ENCODE data around the gene KCNH1. TPM values are rescaled to one million over a fixed set of nuclear protein-coding genes. Genes with fewer than 3 reads are reported as not detected.

The KCNH1 gene
- total and polyA plus RNA-seq, 2 experiments from 2014 or later, result 0.03 to 0.17 TPM

DNA sequence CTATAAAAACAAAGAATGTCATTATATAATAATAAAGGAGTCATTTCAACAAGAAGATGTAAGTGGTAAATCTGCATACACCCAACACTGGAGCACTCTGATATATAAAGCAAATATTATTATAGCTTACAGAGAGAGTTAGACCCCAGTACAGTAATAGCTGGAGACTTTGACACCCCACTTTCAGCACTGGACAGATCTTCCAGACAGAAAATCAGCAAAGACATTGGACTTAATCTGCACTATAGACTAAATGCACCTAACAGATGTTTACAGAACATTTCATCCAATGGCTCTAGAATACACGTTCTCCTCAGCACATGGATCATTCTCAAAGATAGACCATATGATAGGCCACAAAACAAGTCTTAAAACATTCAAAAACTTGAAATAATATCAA is 20.0 kb upstream of the KCNH1 start:
- Histone ChIP-seq H3K4me1 (ENCODE audit: insufficient read depth) (no peaks in the 10 kb centered on the region), H3K27ac (no peak overlapping the region), H4K20me1 (ENCODE audit: insufficient read depth, poor library complexity, severe bottlenecking) (no peaks in the 10 kb centered on the region), H3K27me3 (no peaks in the 10 kb centered on the region), H3K36me3 (replicated peaks; ENCODE audit: insufficient read depth, low read depth) (no peaks in the 10 kb centered on the region), H3K9me3 (ENCODE audit: low read depth) (no peaks in the 10 kb centered on the region), H2AFZ (no peak overlapping the region), H3K9me2 (replicated peaks; ENCODE audit: insufficient read depth) (no peaks in the 10 kb centered on the region), H3K4me2 (no peak overlapping the region), H3K79me2 (no peaks in the 10 kb centered on the region), H3K4me3 (no peak overlapping the region)
- TF ChIP-seq EZH2phosphoT487 (IDR thresholded peaks at IDR 0.05; ENCODE audit: low read depth, severe bottlenecking, unreplicated experiment), result no peak
- no peak for TF ChIP-seq EZH2 (IDR thresholded peaks at IDR 0.05; ENCODE audit: borderline replicate concordance)
- no peak for TF ChIP-seq CTCF (IDR thresholded peaks at IDR 0.05; ENCODE audit: poor library complexity)
- WGBS (ENCODE audit: low lambda C conversion rate, missing lambda C conversion rate), result 59% methylated on average over 1 of the region's 1 CpG
- no peak for DNase-seq (ENCODE audit: low spot score)

DNA sequence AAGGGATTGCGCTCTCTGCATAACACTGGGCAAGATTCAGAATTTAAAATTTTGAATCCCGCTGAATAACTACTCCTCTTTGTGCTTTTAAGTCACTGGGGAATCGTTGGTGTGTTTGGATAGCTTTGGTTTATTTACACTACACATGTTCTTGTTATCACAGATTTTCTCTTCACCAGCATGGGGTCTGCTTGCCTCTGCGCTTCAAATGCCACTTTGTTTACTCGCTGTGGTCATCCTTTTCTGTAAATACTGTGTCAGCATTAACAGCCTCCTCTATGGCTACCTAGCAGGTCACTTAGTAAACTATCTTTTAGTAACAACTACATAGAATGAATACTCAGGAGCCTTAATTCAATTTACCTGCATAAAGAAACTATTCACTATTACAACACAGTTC is 14.4 kb upstream of the KCNH1 start:
- Histone ChIP-seq H3K9me3 (ENCODE audit: low read depth) (no peaks in the 10 kb centered on the region), H3K27ac (no peak overlapping the region), H3K36me3 (replicated peaks; ENCODE audit: insufficient read depth, low read depth) (no peaks in the 10 kb centered on the region), H3K79me2 (no peaks in the 10 kb centered on the region), H2AFZ (no peak overlapping the region), H3K27me3 (no peaks in the 10 kb centered on the region), H3K9me2 (replicated peaks; ENCODE audit: insufficient read depth) (no peaks in the 10 kb centered on the region), H3K4me1 (ENCODE audit: insufficient read depth) (no peaks in the 10 kb centered on the region), H3K4me3 (no peak overlapping the region), H3K4me2 (no peak overlapping the region), H4K20me1 (ENCODE audit: insufficient read depth, poor library complexity, severe bottlenecking) (no peaks in the 10 kb centered on the region)
- no peak for DNase-seq (ENCODE audit: low spot score)
- TF ChIP-seq EZH2 (IDR thresholded peaks at IDR 0.05; ENCODE audit: borderline replicate concordance) (no peak), CTCF (IDR thresholded peaks at IDR 0.05; ENCODE audit: poor library complexity) (no peak), EZH2phosphoT487 (IDR thresholded peaks at IDR 0.05; ENCODE audit: low read depth, severe bottlenecking, unreplicated experiment) (no peak)
- 57% methylated on average over 5 of the region's 5 CpGs for WGBS (ENCODE audit: low lambda C conversion rate, missing lambda C conversion rate)

DNA sequence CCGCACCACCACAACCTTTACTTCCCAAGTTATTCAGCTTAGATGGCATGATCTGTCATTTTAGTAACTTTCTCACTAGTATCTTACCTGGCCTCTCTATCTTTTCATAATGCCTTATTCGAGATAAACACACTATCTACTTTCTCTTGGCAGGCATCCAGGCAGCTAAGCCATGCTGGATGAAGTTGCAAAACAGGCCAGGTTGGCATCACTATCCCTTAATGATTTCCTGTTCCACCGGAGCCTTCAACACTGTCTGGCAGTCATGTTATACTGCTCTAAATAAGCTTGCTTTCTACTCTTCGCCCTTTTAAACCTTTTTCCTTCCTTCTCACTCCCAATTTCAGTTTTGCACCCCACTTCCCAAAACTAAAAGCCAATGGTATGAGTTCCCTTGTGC is 12.0 kb upstream of the KCNH1 start:
- peak; percentile 19 for DNase-seq (ENCODE audit: low spot score)
- Histone ChIP-seq H4K20me1 (ENCODE audit: insufficient read depth, poor library complexity, severe bottlenecking) (no peaks in the 10 kb centered on the region), H3K4me1 (ENCODE audit: insufficient read depth) (no peaks in the 10 kb centered on the region), H3K4me2 (no peak overlapping the region), H3K27ac (no peak overlapping the region), H2AFZ (no peak overlapping the region), H3K9me2 (replicated peaks; ENCODE audit: insufficient read depth) (no peaks in the 10 kb centered on the region), H3K9me3 (ENCODE audit: low read depth) (no peaks in the 10 kb centered on the region), H3K36me3 (replicated peaks; ENCODE audit: insufficient read depth, low read depth) (no peaks in the 10 kb centered on the region), H3K27me3 (no peaks in the 10 kb centered on the region), H3K4me3 (no peak overlapping the region), H3K79me2 (no peaks in the 10 kb centered on the region)
- TF ChIP-seq EZH2 (IDR thresholded peaks at IDR 0.05; ENCODE audit: borderline replicate concordance) (no peak), CTCF (IDR thresholded peaks at IDR 0.05; ENCODE audit: poor library complexity) (no peak), EZH2phosphoT487 (IDR thresholded peaks at IDR 0.05; ENCODE audit: low read depth, severe bottlenecking, unreplicated experiment) (no peak)
- 69% methylated on average over 4 of the region's 4 CpGs for WGBS (ENCODE audit: low lambda C conversion rate, missing lambda C conversion rate)
